Right kidney (tissue), 1 donor: ENCODE measurements around the gene HP1BP3.
"Not testable (repeated sequence)": the region's sequence is repeated elsewhere in the genome, so short reads cannot be mapped to it uniquely, and the experiment has no call there.

Experiments
- DNase-seq: peaks from one replicate; pipeline ENCODE4 v3.0.0-alpha.2; 2016

HP1BP3 gene

DNA sequence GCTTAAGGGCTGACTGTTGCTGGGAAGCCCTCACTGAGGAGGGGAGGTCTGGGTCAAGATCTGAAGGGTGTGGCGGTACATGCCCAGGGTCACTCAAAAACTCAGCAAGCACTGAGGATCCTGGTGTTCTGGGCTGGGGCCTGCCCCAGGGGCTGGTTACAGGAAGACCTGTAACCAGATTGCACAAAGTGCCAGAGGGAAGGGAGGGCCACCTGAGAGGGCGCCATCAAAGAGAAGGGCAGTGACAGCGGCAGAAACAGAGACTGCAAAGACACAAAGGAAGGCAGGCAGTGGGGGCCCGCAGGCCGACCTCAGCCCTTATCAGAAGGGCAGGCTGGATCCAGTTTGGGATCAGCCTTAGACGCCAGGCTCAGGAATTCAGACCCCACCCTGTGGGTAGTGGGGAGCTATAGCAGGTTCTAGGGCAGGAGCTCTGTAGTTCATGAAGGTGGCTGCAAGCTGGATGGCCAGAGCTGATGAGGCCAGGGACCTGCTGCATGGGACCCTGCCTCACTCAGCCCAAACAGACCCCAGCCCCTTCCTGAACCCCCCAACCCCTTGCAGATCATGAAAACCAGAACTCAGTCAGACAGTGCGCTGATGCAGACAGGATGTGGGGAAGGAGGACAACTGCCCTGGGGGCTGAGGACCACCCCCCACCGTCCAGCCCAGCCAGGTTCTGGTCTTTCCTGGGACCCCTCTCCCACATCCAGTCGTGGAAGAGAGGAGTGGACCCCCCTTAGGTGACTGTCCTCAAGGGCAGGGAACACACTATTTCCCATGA lies 58.5 kb downstream of the HP1BP3 start:
- no peak for DNase-seq

GRCh38 chr1:20727746-20728316 lies 59.3 kb downstream of the HP1BP3 start:
- no peak for DNase-seq

DNA sequence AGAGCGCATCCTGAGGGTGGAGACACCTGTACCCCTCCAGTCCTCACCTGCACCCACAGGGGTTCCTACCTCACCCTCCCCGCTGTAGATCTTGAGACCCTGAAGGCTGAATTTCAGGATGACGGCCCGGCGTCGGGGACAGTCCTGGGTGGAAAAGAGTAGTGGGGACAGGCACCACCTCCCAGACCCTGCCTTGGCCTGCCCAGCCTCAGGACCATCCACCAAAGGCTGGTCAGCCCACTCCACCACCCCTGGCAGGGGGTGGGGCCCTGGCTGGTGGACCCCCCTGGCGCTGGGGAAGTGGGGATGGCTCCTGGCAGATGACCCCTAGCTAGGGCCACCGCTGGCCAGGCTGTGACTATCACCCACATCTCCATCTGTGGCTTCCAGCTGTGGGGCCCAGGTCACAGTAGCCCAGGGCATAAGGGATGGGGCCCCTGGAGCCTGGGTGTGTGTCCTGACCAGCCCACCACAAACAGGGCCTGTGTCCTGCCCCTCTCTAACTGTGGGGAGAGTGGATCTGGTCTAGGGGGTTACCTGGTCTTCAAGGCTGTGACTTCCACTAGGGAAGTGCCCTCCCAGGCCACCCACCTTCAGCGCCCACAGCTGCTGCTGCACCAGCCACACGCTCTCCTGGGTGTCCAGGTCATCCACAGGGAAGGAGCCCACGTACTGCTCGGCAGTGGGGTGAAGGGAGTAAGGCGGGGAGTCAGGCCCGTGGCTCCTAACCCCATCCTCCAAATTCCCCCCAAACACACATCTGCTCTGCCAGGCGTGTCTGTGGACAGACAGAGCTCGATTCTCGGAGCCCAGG lies 60.0 kb downstream of the HP1BP3 start:
- DNase-seq: no peak

- no peak for DNase-seq
Observed at GRCh38 chr1:20726118-20726911, 60.8 kb downstream of the HP1BP3 start.

- DNase-seq: no peak
Observed at GRCh38 chr1:20725189-20726117, 61.7 kb downstream of the HP1BP3 start.

- DNase-seq: no peak
Observed at GRCh38 chr1:20724364-20725188, 62.5 kb downstream of the HP1BP3 start.

DNA sequence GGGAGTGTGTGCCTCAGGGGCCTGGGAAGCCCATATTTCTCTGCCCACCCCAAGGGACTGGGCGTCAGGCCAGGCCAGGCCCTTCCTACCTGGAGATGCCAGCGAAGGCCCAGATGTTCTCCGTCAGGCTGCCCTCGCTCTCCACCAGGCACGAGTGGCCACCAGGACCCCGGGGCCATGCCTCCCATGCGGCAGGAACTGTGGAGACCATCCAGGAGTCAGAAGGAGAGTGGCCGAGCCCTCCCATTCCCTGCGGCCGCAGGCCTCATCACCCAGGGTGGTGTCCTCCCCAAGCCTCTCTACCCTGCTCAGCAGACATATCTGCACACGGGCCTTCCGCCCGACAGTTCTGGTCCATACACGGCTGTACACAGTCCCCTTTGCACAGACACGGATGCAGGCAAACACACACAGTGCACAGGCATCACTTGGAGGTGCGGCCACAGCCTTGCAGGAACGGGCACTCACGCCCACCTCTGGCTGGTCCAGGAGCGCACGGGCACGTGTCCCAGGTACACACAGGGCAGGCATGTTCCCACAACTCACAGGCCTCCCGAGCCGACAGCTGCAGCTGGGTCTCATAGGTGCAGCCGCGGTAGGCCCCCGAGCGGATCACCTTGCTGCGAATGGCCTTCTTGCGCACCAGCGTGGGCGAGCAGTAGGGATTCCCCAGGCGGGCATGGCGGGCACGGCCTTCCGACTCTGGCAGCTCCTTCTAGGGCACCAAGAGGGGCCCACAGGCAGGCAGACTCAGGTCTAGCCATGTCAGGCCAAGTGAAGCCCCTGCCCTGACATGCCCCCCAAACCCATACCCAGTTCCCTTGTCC lies 63.4 kb downstream of the HP1BP3 start:
- DNase-seq: no peak

DNA sequence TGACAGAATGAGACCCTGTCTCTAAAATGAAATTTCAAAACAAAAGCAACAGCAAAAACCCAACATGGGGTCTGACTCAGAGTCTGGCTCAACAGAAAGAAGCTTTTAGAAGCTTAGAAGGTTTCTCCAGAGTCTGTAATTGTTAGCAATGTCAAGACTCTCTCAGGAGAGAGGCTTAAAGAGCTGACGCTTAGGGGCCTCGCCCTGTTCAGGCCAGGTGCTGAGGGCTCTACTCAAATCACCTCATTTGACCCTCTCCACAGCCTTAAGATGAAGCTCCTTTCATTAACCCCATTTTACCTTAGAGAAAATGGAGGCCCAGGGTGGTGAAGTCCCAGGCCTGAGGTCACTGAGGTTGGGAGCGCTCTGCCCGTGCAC lies 64.0 kb downstream of the HP1BP3 start:
- no peak for DNase-seq

DNA sequence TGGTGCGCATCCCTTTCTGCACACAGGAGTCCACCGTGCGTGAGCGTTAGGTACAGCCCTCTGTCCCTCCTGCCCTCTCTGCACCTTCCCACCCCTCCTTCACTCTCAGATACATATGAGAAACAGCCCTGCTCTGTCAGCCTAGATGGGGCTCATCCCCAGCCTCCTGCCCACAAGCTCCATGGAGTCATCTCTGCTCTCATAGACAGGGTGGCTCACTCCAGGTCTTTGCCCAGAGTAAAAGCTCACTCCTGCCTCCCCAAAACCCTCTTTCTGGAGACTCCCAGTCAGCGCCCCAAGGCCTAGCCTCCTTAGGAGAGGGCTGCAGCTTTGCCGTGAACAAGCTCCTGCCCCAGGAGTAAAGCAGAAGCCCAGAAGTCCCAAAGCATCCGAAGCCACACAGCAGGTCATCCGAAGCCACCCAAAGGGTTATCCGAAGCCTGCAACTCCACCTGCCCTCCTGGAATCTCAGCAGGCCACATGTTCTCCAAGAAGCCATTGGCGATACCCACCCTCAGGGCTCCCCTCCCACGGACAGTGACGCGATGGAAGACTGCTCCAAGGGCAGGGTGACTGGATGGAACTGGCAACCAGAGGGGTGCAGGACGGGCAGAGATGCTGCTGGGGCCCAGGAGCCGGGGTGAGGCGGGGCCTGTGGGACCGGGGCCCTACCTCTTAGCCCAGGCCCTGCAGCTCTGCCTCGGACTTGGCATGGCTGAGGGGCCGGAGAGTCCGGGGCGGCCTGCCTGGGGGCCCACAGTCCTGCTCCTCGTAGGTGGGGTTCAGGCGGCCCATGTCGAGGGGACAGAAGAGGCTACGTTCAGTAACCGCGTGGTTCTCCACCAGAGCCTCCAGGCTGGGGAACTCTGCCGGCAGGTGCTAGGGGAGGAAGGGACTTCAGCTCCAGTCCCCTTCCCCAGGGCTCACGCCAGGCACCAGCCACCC lies 65.7 kb downstream of the HP1BP3 start:
- no peak for DNase-seq

DNA sequence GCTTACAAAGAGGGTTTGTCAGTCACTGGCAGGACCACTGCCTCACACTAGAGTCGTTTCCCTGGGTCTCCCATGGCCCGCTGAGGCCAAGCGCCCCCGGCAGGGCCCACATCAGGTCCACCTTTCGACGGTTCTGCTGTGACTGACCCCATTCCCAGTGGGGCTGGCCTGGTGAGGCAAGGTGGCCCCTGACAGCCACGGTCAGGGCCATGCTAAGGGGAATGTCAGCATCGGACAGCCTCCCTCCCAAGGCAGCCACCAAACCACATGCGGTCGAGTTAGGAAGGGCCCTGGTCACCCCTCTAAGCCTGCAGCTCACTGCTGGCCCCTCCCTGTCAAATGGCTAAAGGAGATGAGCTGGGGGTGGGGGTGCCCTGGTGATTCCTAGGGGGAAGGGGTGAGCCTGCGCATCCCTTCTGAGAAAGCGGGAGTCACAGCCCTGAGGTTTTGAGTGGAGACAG lies 66.4 kb downstream of the HP1BP3 start:
- no peak for DNase-seq

- no peak for DNase-seq
Observed at GRCh38 chr1:20719871-20720620, 67.1 kb downstream of the HP1BP3 start.

- no peak for DNase-seq
Observed at GRCh38 chr1:20719261-20719660, 67.8 kb downstream of the HP1BP3 start.

- DNase-seq: not testable (repeated sequence)
Observed at GRCh38 chr1:20718343-20718882, 68.7 kb downstream of the HP1BP3 start.

DNA sequence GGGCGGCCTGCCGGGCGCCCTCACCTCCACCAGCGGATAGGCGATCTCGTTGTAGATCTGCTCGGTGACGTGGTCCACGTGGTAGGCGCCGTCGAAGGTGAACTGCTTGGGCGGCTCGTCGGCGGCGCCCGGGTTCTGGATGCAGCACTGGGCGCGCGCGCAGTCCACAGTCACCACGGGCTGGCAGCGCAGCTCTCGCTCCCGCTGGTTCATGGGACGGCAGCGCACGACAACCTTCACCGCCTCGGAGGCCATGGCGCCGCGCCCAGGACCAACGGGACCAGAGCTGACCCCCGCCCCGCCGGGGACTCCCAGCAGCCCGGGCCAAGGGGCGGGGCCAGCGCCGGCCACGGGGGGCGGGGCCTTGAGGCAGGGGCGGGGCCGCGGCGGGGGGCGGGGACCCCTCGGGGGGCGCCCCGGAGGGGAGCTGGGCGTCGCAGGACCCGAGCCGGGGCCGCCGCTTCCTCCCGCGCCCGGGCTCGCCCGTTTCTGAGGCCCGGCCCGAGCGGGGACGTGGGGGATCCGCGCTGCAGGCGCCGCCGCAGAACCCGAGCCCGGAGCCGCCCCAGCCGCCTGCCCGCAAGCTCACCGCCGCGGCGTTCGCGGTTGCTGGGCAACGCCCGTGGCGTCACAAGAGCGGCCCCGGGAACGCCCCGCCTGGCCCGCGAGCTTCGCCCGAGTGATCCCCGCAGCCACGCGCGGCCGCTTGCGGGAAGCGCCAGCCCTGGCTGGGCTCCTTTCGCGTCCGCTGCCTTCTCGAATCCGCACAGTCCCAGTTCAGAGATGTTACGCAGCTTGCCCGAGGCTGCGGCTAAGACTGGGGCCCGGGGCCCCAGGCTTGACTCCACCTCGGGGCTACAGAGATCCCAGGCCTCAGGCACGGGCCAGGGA lies 69.4 kb downstream of the HP1BP3 start, which contains the start of gene KIF17:
Gene KIF17 (minus strand): TSS at position 556 of the 891 bp plus-strand sequence. CDS start 301 bp downstream, at position 255.
- DNase-seq: peak; percentile 71

DNA sequence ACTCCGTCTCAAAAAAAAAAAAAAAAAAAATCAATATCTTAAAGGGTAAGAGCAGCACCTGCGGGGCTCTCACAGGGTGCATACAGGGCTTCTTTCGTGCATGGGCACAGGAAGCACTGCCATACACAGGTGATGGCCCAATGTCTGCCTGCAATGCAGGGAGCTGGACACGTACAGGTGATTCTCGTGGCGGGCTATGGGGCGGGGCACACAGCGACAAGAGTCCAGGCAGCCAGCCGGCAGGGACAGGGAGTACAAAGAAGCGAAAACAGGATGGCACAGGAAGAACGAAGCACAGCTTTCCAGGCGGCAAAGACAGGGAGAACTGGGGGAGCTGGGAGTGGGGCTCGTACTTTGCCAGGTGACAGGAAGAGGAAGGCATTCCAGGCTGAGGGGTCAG lies 70.9 kb downstream of the HP1BP3 start:
- no peak for DNase-seq

GRCh38 chr1:20715406-20715805 lies 71.7 kb downstream of the HP1BP3 start:
- DNase-seq: no peak
